SK-N-SH (cell line): ENCODE data around the gene EFCC1. TPM values are rescaled to one million over a fixed set of nuclear protein-coding genes. Genes with fewer than 3 reads are reported as not detected.
A peak's percentile ranks its signal among the peaks of the same experiment; 100 is the strongest.

ENCODE experiments used
- CTCF ChIA-PET: fragments of 300-600, 350-600 bp; formaldehyde crosslinking; extraction: SDS; loops from one replicate; lab custom pipeline; 2021; lab: Yijun Ruan, JAX
- POLR2A ChIA-PET: fragments of 350-600 bp; sonication (Branson Sonifier 250); formaldehyde crosslinking; extraction: SDS; loops from one replicate; lab custom pipeline; 2020; ENCODE audit warnings: antibody characterized with exemption, inconsistent platforms; lab: Yijun Ruan, JAX
- DNase-seq: peaks from one replicate; pipeline ENCODE4 v3.0.0; 2012
- H2AFZ ChIP-seq: fragments of 200-600 bp; sonication (generic); 2 replicates; pipeline ENCODE4 v1.8.1; 2016; ENCODE audit warnings: antibody characterized with exemption, mild to moderate bottlenecking, low read depth
- H3F3A ChIP-seq: fragments of 200-600 bp; sonication (generic); replicated peaks from 2 replicates; pipeline ENCODE3; 2016; ENCODE audit warnings: antibody characterized with exemption, mild to moderate bottlenecking; ENCODE audit not compliant: insufficient read depth
- H3K27ac ChIP-seq, 2 experiments: fragments of 200-500 bp in 1 of 2; fragments of 200-600 bp in 1 of 2; sonication (Bioruptor generic) in 1 of 2; sonication (generic), shearing (Covaris generic) in 1 of 2; 2 replicates each; pipeline versions ENCODE4 v1.5.1 to v1.6.1; 2014 to 2016; ENCODE audit warnings: low read depth in 2 of 2, inconsistent platforms in 1 of 2, low read length in 1 of 2, mild to moderate bottlenecking in 1 of 2, mixed read lengths in 1 of 2
- H3K27me3 ChIP-seq: fragments of 200-600 bp; sonication (generic), shearing (Covaris generic); 2 replicates; pipeline ENCODE4 v1.6.1; 2016; ENCODE audit warnings: mixed run types; ENCODE audit not compliant: insufficient read depth
- H3K36me3 ChIP-seq, 2 experiments: fragments of 200-500 bp in 1 of 2; fragments of 200-600 bp in 1 of 2; sonication (Bioruptor generic) in 1 of 2; sonication (generic) in 1 of 2; replicated peaks in 1 of 2; 2 replicates each; pipeline versions ENCODE3 to v1.5.1; 2014 to 2016; ENCODE audit warnings: low read length in 1 of 2, mild to moderate bottlenecking in 1 of 2; ENCODE audit not compliant: insufficient read depth in 2 of 2, control insufficient read depth in 1 of 2
- H3K4me1 ChIP-seq, 2 experiments: fragments of 200-500 bp in 1 of 2; fragments of 200-600 bp in 1 of 2; sonication (Bioruptor generic) in 1 of 2; sonication (generic), shearing (Covaris generic) in 1 of 2; 2 replicates each; pipeline versions ENCODE4 v1.5.1 to v1.6.1; 2014 to 2016; ENCODE audit warnings: low read depth in 1 of 2, low read length in 1 of 2, mixed run types in 1 of 2; ENCODE audit not compliant: insufficient read depth in 2 of 2, control insufficient read depth in 1 of 2
- H3K4me2 ChIP-seq: fragments of 200-600 bp; sonication (generic), shearing (Covaris generic); 2 replicates; pipeline ENCODE4 v1.6.1; 2017; ENCODE audit warnings: mixed run types
- H3K4me3 ChIP-seq, 2 experiments: fragments of 200-500 bp in 1 of 2; fragments of 200-600 bp in 1 of 2; sonication (Bioruptor generic) in 1 of 2; sonication (generic), shearing (Covaris generic) in 1 of 2; 2 replicates each; pipeline versions ENCODE4 v1.5.1 to v1.8.1; 2014 to 2016; ENCODE audit warnings: low read depth in 2 of 2, inconsistent platforms in 1 of 2, low read length in 1 of 2, mild to moderate bottlenecking in 1 of 2, mixed read lengths in 1 of 2, moderate library complexity in 1 of 2
- H3K79me2 ChIP-seq: fragments of 200-600 bp; sonication (generic); 2 replicates; pipeline ENCODE4 v1.8.1; 2017; ENCODE audit warnings: mild to moderate bottlenecking; ENCODE audit not compliant: insufficient read depth
- H3K9ac ChIP-seq: fragments of 200-600 bp; sonication (generic); 2 replicates; pipeline ENCODE4 v1.6.1; 2017; ENCODE audit warnings: mixed run types
- H3K9me2 ChIP-seq: fragments of 200-600 bp; sonication (generic); 2 replicates; pipeline ENCODE4 v1.6.1; 2017; ENCODE audit warnings: mixed run types
- H3K9me3 ChIP-seq: fragments of 200-600 bp; sonication (generic); 2 replicates; pipeline ENCODE4 v1.6.1; 2017; ENCODE audit warnings: mixed run types, mild to moderate bottlenecking, moderate library complexity
- H4K20me1 ChIP-seq: fragments of 200-600 bp; sonication (generic); 2 replicates; pipeline ENCODE4 v1.6.1; 2017; ENCODE audit warnings: mild to moderate bottlenecking, mixed run types; ENCODE audit not compliant: insufficient read depth
- ELF1 ChIP-seq: IDR thresholded peaks from 2 replicates; pipeline ENCODE4 v1.4.0; 2012
- EP300 ChIP-seq, 2 experiments: IDR thresholded peaks; 2 replicates each; pipeline versions ENCODE4 v1.4.0 to v1.6.1; 2012; ENCODE audit warnings: borderline replicate concordance in 1 of 2, low read depth in 1 of 2, low read length in 1 of 2
- GABPA ChIP-seq: IDR thresholded peaks from 2 replicates; pipeline ENCODE4 v1.4.0; 2012; ENCODE audit warnings: low read depth, mild to moderate bottlenecking
- MXI1 ChIP-seq: IDR thresholded peaks from 2 replicates; pipeline ENCODE4 v1.6.1; 2012; ENCODE audit warnings: mild to moderate bottlenecking, low read depth, low read length, improper control_type of control experiment
- REST ChIP-seq: IDR thresholded peaks from 2 replicates; pipeline ENCODE4 v1.6.1; 2012; ENCODE audit warnings: mild to moderate bottlenecking, low read depth, low read length, moderate library complexity
- SMC3 ChIP-seq: IDR thresholded peaks from 2 replicates; pipeline ENCODE4 v1.6.1; 2012; ENCODE audit warnings: low read depth, low read length, improper control_type of control experiment
- USF1 ChIP-seq: IDR thresholded peaks from 2 replicates; pipeline ENCODE4 v1.4.0; 2012; ENCODE audit warnings: low read depth, borderline replicate concordance
- WGBS: methylation state at CpG from one replicate; pipeline ENCODE4 v1.1.6; 2017; ENCODE audit warnings: low lambda C conversion rate; 5-methylcytosine and 5-hydroxymethylcytosine counted together
- polyA plus RNA-seq, 3 experiments: library from polyadenylated mRNA; depleted of rRNA; stranded (reverse); fragments of >200 nt; gene quantifications; 2 replicates each; pipeline ENCODE4 v1.2.3, GENCODE V29; 2012
- TF ChIP-seq, protein P1 (sequence below): fragments of 150-350 bp; IDR thresholded peaks from 2 replicates; pipeline ENCODE4 v1.6.1; 2016; ENCODE audit warnings: mild to moderate bottlenecking, low read depth, low read length

The EFCC1 gene
- polyA plus RNA-seq, 1 of the 3 experiments (the other 2 are of a cell fraction), result not detected

DNA sequence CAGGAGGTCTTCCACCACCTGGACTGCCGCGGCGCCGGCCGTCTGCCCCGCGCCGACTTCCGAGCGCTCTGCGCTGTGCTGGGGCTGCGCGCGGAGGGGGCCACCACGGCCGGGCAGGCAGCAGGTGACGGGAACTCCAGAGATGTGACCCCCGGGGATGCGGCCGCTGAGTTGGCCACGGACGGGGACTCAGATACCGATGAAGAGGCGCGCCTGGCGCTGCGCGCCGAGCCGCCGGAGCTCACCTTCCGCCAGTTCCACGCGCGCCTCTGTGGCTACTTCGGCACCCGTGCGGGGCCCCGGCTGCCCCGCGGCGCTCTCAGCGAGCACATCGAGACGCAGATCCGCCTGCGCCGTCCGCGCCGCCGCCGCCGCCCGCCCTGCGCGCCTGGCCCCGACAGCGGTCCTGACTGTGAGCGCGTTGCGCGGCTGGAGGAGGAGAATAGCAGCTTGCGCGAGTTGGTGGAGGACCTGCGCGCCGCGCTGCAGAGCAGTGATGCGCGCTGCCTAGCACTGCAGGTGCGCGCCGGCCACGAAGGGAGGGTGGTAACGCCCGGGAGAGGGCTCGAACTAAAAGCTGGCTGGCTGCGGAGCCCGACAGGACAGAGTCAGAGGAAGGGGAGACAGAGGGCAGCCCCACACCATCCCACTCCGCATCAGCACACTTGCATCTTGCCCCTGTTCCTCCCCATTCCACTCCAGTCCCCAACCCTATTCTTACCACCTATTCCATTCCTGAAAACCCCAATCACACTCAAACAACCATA is 885 bp downstream of the EFCC1 start:
- Histone ChIP-seq H3K36me3 (no peaks in the 10 kb centered on the region), H3K79me2 (no peaks in the 10 kb centered on the region), H3K9me3 (no peaks in the 10 kb centered on the region), H3K27ac (no peak overlapping the region), H4K20me1 (no peaks in the 10 kb centered on the region), H3K9ac (no peak overlapping the region), H3K9me2 (no peaks in the 10 kb centered on the region), H2AFZ (no peak overlapping the region), H3K4me1 (peaks cover 0 to 2% of the 10 kb centered on the region in 2 experiments; a peak in 1 of 4 replicates), H3K4me2 (0 out of 2 replicates have a peak overlapping the region, but pooled peaks have one; percentile 28), H3F3A (no peaks in the 10 kb centered on the region), H3K27me3 (peaks cover 49% of the 10 kb centered on the region), H3K4me3 (peak overlapping the region in 1 of 2 experiments; percentile 19; a peak in 1 of 4 replicates)
- 5% methylated on average over 16 of the region's 81 CpGs for WGBS
- ChIA-PET POLR2A (no interaction called here), CTCF (interaction anchor here (1.3 to 3.3 kb wide), 3 partner anchors 10 to 243 kb away, joined by 5 to 22 read pairs (median 13); no protein-coding TSS in a partner anchor)
- no peak for TF ChIP-seq REST
- no peak for TF ChIP-seq MXI1
- no peak for TF ChIP-seq USF1
- TF ChIP-seq GABPA, result no peak
- TF ChIP-seq EP300 (IDR thresholded peaks at IDR 0.05; ENCODE audit: borderline replicate concordance in 1 of 2, low read depth in 1 of 2, low read length in 1 of 2), result no peak
- no peak for TF ChIP-seq ELF1
- TF ChIP-seq SMC3, result no peak
- TF ChIP-seq, protein P1, sequence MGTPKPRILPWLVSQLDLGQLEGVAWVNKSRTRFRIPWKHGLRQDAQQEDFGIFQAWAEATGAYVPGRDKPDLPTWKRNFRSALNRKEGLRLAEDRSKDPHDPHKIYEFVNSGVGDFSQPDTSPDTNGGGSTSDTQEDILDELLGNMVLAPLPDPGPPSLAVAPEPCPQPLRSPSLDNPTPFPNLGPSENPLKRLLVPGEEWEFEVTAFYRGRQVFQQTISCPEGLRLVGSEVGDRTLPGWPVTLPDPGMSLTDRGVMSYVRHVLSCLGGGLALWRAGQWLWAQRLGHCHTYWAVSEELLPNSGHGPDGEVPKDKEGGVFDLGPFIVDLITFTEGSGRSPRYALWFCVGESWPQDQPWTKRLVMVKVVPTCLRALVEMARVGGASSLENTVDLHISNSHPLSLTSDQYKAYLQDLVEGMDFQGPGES, result no peak
- peak; percentile 58 for DNase-seq
